Measurements from ENCODE around the gene COL7A1.
A peak's percentile ranks its signal among the peaks of the same experiment; 100 is the strongest.

COL7A1 gene

GRCh38 chr3:48619541-48620524 is 24.7 kb upstream of the COL7A1 start:
- no peak for DNase-seq (ENCODE audit: low spot score)

- no peak for DNase-seq (ENCODE audit: low spot score)
Observed at GRCh38 chr3:48617559-48617958, 22.4 kb upstream of the COL7A1 start.

GRCh38 chr3:48614044-48614443 is 18.9 kb upstream of the COL7A1 start:
- DNase-seq (ENCODE audit: low spot score): no peak

GRCh38 chr3:48612309-48612708 is 17.2 kb upstream of the COL7A1 start:
- DNase-seq (ENCODE audit: low spot score): no peak

GRCh38 chr3:48609088-48610005 is 14.2 kb upstream of the COL7A1 start, which contains the start of gene UQCRC1:
Gene UQCRC1, minus strand, starts transcription at chr3:48609646. Its CDS starts 26 bp downstream, at chr3:48609620.
- DNase-seq (ENCODE audit: low spot score): peak; percentile 92

- no peak for DNase-seq (ENCODE audit: low spot score)
Observed at GRCh38 chr3:48607519-48607918, 12.4 kb upstream of the COL7A1 start.

GRCh38 chr3:48601622-48601994 is 6.5 kb upstream of the COL7A1 start:
- DNase-seq (ENCODE audit: low spot score): no peak

- DNase-seq (ENCODE audit: low spot score): no peak
Observed at GRCh38 chr3:48600711-48601621, 5.8 kb upstream of the COL7A1 start.

- DNase-seq (ENCODE audit: low spot score): no peak
Observed at GRCh38 chr3:48599509-48600285, 4.6 kb upstream of the COL7A1 start.

GRCh38 chr3:48599077-48599501 is 4.0 kb upstream of the COL7A1 start:
- DNase-seq (ENCODE audit: low spot score): no peak

GRCh38 chr3:48598323-48599076 is 3.4 kb upstream of the COL7A1 start:
- DNase-seq (ENCODE audit: low spot score): no peak

- DNase-seq (ENCODE audit: low spot score): no peak
Observed at GRCh38 chr3:48597408-48597800, 2.3 kb upstream of the COL7A1 start.

GRCh38 chr3:48596676-48597407 is 1.7 kb upstream of the COL7A1 start:
- DNase-seq (ENCODE audit: low spot score): no peak

GRCh38 chr3:48596157-48596556 is 1.0 kb upstream of the COL7A1 start:
- DNase-seq (ENCODE audit: low spot score): no peak

GRCh38 chr3:48595526-48596121 is 495 bp upstream of the COL7A1 start:
- DNase-seq (ENCODE audit: low spot score): no peak

- no peak for DNase-seq (ENCODE audit: low spot score)
Observed at GRCh38 chr3:48594417-48595049, 596 bp downstream of the COL7A1 start.

GRCh38 chr3:48593337-48593736 is 1.8 kb downstream of the COL7A1 start:
- DNase-seq (ENCODE audit: low spot score): no peak

- no peak for DNase-seq (ENCODE audit: low spot score)
Observed at GRCh38 chr3:48592519-48593087, 2.5 kb downstream of the COL7A1 start.
